ENCODE data around the gene DNAH2.

Gene DNAH2

DNA sequence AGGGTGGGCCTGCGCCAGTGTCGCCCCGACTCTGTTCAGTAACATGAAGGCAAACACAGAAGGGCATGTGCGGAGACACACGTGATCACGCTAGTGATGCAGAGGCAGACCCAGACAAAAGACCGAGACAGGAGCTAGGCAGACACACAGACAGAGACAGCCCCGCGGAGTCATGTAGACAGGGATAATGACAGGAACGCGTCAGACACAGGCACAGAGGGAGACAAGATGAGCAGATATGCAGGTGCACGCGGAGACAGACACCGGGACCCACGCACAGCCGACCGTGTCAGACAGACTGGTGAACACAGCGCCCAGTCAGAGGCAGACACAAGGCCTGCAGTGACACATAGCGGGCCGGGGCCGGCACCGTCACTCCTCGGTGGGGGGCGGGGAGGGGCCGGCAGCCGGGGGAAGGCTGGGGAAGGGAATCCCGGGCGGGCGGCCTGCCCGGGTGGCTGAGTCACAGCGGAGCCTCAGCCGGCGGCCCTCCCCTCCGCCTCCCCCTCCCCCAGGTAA is 123.9 kb downstream of the DNAH2 start:
- DNase-seq = peak; percentile 93 to 96

DNA sequence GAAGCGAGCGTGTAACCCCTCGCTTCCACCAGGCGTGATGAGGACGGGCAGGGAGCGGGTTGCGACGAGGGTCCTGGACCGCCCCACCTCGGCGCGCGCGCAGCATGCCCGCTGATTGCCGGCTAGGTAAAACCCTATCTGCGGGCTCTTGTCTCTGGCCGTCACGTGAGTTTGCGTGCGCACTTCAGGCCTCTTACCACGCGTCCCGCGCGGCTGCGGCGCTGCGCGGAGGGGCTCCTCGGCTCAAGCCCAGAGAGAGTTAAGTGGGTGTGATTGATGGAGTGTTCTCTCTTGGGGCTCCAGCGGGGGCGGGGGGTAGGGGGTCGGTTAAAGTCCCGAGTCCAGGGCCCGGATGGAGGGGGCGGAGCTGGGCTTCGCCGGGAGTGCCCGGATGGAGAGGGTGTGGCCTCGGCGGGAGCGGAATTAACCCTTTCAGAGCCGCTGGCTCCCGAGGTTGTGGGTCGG is 124.4 kb downstream of the DNAH2 start:
- DNase-seq = peak in 1 of 2 donors; percentile 86

DNA sequence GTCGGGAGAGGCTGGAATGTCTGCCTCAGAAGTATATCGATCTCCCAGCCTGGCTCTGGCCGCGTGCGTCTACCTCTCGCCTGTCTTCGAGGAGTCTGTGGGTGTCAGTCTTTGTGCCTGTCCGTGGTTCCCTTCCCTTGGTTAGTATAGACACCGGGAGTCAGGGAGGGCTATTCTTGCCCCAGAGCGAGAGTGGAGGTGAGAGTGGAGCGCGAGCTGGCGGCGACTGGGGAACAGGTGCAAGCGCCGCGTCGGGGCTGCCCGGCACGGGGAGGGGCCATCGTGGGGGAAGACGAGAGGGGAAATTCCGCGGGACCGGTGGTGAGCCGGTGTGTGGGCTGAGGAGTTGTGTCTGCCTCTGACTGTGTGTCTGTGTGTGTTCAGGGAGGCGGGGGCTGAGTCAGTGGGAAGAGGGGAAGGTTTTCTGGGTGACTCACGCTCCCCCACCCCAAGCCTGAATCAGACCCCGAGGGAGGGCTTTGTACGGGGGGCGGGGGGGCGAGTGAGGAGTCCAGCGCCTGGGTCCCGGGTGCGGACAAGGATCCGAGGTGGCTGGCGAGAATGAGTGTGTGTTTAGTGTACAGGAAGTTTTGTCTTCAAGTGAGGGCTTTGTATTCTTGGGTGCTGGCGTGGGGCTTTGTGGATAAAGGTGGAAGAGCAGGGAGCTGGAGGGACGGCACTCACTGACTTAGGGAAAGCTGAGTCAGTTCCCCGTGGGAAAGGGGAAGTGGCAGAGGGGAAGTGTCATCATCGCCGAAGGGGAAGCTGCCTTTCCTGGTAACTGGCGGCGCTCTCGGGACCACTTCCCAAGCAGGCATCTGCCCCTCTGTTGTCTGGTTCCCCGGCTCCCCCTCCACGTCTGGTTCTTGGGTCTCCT is 125.1 kb downstream of the DNAH2 start:
- DNase-seq = peak; percentile 98 to 99

DNA sequence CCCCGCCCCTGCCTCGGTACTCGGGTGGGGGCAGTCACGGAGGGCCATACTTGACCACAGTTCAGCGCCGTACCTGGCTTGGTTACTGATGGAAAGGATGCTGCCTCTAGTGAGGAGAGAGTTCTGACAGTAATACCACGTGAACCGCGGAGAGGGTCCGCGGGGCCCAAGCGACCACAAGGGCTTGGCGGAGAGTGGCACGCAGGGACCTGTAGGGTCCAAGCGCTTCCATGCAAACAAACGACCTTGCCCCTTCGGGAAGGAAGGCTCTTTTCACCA is 125.7 kb downstream of the DNAH2 start:
- no peak for DNase-seq

DNA sequence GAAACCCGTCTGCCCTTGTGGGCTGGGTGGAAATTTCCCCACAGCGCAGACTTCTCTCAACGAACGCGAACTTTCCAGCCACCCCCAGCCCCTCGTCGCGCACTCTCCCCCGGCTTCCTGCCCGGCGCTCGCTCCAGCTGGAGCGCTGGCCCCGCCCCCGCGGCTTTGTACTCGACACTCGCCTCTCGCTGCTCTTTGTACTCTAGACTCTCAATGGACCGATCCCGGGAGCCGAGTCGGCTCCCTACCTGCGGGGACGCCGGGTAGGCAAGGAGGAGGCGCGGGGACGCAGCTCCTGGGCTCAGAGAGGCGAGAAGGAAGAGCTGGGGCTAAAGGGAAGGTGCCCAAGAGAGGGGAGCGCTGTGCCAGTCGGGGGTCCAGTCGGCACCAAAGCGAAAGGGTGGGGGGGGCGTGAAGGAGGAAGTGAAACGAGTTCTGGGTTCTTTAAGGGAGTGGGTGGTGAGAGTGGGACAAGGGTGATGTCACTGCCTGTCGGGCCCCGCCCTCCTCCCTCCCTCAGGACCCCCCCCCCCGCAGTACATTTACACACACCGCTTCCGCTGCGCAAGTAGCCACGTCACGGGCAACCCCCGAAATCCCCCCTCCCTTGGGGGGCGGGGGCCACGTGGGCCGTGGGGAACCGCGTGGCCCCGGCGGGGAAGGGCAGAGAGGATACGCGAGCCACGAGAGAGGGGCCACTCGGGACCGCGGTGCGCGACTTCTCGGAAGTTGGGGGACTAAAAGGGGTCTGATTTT is 126.2 kb downstream of the DNAH2 start:
- DNase-seq = peak; percentile 95 to 97

DNA sequence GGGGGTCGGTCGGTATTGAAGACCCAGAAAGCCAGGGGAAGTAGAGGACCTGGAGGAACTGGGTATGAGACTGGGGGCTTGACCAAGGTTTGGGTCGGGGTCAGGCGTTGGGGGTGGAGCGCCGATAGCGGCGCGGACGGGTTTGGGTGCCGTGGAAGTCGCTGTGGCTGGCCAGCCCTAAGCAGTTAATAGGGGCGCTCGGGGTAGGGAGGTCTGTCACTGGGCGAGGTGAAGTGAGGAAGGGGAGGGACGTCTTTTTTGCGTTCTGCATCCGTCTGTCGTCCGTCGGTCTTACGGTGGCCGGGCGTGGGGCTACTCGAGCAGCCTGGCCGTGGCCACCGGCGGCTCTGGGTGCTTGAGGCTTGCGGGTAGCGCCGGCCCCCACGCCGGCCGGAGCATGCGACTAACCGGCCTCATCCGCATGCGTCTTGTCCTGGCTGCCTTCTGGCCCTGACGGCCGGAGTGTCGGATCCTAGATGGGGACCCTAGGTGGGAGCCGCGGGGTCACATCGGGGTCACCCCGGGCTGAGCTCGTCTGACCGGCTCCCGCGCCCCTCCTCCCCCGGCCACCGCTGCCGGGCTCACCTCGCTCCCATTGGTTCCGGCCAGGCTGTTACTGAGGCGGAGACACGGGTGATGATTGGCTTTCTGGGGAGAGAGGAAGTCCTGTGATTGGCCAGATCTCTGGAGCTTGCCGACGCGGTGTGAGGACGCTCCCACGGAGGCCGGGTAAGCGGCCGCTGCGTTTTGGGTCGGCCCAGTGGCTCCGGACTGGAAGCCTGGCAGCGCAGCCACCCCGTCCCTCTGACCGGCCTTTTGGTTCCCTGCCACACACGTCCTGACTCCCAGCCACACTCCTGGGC is 127.0 kb downstream of the DNAH2 start:
- peak; percentile 91 to 93 for DNase-seq

DNA sequence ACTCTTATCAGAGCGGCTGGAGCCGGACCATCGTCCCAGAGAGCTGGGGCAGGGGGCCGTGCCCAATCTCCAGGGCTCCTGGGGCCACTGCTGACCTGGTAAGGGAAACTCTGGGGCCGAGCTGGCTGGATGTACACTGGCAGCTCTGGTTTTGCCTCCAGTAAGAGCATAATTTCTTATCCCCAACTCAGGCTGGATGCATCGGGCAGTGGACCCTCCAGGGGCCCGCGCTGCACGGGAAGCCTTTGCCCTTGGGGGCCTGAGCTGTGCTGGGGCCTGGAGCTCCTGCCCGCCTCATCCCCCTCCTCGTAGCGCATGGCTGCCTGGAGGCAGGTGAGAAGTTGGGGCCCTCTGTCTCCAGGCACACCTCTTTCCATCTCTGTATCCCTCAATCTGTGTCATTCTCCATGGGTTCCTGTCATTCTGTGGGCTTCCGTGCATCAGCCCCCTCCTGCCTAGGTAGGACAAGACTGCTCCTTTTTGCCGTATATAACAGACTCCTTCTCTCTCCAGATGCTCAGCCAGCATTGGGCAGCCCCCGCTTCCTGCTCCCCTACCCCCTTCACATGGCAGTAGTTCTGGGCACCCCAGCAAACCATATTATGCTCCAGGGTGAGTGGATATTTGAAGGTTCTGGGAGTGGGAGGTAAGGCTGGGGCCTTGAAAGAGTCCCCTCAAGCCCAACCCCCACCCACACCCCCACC is 128.0 kb downstream of the DNAH2 start:
- no peak for DNase-seq

DNA sequence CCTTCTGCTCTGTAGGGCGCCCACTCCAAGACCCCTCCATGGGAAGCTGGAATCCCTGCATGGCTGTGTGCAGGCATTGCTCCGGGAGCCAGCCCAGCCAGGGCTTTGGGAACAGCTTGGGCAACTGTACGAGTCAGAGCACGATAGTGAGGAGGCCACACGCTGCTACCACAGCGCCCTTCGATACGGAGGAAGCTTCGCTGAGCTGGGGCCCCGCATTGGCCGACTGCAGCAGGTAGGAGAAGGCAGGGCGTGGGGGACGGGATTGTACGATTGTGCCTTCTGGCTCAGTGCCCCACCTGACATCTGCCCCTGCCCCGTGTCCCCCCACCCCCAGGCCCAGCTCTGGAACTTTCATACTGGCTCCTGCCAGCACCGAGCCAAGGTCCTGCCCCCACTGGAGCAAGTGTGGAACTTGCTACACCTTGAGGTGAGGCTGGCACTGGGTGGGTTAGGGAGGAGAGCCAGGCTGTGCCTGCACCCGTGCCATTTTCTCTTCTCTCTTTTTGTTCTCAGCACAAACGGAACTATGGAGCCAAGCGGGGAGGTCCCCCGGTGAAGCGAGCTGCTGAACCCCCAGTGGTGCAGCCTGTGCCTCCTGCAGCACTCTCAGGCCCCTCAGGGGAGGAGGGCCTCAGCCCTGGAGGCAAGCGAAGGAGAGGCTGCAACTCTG is 128.7 kb downstream of the DNAH2 start:
- DNase-seq = no peak

DNA sequence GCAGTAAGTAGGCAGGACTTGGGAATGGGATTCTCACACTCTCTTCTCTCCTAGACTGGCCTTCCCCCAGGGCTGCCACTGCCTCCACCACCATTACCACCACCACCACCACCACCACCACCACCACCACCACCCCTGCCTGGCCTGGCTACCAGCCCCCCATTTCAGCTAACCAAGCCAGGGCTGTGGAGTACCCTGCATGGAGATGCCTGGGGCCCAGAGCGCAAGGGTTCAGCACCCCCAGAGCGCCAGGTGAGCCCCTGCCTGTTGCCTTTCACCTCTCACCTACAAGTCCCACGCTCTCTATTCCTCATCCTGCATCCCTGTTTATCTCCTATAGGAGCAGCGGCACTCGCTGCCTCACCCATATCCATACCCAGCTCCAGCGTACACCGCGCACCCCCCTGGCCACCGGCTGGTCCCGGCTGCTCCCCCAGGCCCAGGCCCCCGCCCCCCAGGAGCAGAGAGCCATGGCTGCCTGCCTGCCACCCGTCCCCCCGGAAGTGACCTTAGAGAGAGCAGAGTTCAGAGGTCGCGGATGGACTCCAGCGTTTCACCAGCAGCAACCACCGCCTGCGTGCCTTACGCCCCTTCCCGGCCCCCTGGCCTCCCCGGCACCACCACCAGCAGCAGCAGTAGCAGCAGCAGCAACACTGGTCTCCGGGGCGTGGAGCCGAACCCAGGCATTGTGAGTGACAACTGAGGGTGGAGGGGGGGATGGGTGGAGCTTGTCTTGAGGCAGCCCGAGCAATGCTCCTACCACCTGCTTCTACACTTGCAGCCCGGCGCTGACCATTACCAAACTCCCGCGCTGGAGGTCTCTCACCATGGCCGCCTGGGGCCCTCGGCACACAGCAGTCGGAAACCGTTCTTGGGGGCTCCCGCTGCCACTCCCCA is 129.5 kb downstream of the DNAH2 start:
- DNase-seq = no peak

DNA sequence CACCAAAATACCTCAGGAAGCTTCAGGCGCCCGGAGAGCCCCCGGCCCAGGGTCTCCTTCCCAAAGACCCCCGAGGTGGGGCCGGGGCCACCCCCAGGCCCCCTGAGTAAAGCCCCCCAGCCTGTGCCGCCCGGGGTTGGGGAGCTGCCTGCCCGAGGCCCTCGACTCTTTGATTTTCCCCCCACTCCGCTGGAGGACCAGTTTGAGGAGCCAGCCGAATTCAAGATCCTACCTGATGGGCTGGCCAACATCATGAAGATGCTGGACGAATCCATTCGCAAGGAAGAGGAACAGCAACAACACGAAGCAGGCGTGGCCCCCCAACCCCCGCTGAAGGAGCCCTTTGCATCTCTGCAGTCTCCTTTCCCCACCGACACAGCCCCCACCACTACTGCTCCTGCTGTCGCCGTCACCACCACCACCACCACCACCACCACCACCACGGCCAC is 130.6 kb downstream of the DNAH2 start:
- no peak for DNase-seq

DNA sequence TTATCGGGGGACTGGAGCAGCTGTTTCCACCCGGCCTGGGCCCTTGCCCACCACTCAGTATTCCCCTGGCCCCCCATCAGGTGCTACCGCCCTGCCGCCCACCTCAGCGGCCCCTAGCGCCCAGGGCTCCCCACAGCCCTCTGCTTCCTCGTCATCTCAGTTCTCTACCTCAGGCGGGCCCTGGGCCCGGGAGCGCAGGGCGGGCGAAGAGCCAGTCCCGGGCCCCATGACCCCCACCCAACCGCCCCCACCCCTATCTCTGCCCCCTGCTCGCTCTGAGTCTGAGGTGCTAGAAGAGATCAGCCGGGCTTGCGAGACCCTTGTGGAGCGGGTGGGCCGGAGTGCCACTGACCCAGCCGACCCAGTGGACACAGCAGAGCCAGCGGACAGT is 131.2 kb downstream of the DNAH2 start:
- no peak for DNase-seq

DNA sequence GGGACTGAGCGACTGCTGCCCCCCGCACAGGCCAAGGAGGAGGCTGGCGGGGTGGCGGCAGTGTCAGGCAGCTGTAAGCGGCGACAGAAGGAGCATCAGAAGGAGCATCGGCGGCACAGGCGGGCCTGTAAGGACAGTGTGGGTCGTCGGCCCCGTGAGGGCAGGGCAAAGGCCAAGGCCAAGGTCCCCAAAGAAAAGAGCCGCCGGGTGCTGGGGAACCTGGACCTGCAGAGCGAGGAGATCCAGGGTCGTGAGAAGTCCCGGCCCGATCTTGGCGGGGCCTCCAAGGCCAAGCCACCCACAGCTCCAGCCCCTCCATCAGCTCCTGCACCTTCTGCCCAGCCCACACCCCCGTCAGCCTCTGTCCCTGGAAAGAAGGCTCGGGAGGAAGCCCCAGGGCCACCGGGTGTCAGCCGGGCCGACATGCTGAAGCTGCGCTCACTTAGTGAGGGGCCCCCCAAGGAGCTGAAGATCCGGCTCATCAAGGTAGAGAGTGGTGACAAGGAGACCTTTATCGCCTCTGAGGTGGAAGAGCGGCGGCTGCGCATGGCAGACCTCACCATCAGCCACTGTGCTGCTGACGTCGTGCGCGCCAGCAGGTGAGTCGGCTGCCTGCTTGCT is 131.7 kb downstream of the DNAH2 start:
- peak in 1 of 2 donors; percentile 21 for DNase-seq

DNA sequence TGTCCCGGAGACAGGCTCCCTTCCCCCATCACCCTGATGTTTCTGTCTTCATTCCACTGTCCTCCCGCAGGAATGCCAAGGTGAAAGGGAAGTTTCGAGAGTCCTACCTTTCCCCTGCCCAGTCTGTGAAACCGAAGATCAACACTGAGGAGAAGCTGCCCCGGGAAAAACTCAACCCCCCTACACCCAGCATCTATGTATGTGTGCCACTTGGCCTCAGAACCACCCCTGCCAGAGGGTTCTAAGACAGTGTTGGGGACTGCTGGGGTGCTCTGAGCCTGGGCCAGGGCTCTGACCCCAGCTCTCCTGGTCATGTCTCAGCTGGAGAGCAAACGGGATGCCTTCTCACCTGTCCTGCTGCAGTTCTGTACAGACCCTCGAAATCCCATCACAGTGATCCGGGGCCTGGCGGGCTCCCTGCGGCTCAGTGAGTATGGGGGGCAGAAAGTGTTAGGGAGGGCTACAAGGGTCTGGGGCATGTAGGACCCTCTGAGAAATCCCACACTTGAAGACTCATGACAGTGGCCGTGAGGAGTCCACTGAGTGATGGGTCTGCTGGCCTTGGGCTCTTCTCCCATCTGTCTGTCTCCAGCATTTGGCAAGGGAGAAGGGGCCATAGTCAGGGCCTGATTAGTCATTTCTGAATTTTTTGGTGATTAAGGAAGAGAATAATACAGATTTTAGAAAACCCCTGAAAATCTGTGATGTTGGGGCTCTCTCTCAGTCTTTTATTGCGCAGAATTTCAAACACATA is 132.4 kb downstream of the DNAH2 start:
- DNase-seq = no peak

DNA sequence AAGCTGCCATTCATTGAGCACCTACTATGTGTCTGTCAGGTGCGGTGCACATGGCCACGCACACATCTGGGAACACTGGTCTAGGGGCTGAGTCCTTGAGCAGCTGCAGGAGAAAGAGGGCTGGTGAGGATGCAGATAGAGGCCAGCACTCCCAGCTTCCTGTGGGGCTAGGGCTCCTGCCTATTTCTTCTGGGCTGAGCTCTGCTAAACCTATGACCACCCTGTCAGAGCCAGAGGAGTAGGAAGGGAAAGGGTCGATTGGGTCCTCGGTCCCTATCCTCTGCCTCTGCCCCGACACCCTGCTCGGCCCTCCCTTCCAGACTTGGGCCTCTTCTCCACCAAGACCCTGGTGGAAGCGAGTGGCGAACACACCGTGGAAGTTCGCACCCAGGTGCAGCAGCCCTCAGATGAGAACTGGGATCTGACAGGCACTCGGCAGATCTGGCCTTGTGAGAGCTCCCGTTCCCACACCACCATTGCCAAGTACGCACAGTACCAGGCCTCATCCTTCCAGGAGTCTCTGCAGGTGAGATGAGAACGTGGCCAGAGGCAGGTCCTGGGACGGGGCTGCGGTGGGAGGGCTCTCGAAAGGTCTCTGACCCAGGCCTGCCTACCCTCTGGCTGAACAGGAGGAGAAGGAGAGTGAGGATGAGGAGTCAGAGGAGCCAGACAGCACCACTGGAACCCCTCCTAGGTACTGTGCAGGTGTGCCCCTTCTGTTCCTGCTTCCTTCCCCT is 133.3 kb downstream of the DNAH2 start:
- peak in 1 of 2 donors; percentile 16 for DNase-seq

DNA sequence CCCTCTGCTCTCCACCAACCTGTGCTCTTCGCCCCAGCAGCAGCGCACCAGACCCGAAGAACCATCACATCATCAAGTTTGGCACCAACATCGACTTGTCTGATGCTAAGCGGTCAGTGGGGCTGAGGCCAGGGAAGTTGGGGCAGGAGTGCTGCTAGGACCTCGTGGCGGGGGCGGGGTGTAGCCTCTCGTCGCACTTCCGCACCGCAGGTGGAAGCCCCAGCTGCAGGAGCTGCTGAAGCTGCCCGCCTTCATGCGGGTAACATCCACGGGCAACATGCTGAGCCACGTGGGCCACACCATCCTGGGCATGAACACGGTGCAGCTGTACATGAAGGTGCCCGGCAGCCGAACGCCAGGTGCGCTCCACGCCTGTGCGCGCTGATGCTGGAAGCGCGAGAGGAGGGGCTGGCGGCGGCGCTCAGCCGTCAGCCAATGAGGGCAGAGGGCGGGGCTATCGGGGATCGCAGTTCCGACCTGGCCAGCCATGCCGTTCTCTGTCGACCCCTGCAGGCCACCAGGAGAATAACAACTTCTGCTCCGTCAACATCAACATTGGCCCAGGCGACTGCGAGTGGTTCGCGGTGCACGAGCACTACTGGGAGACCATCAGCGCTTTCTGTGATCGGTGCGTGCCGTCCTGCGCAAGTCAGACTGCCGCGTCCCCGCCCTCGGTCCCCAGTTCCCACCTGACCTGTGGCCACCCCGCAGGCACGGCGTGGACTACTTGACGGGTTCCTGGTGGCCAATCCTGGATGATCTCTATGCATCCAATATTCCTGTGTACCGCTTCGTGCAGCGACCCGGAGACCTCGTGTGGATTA is 134.1 kb downstream of the DNAH2 start:
- peak; percentile 94 to 95 for DNase-seq

DNA sequence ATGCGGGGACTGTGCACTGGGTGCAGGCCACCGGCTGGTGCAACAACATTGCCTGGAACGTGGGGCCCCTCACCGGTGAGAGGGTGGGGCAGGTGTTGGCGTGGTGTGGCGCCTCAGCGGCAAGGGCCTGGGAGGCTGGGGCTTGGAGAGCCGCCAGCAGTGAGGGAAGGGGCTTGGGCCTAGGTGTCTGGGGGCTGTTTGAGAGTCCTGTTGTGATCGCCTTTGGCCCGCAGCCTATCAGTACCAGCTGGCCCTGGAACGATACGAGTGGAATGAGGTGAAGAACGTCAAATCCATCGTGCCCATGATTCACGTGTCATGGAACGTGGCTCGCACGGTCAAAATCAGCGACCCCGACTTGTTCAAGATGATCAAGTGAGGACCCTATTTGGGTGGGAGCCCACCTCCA is 134.7 kb downstream of the DNAH2 start:
- DNase-seq = no peak

DNA sequence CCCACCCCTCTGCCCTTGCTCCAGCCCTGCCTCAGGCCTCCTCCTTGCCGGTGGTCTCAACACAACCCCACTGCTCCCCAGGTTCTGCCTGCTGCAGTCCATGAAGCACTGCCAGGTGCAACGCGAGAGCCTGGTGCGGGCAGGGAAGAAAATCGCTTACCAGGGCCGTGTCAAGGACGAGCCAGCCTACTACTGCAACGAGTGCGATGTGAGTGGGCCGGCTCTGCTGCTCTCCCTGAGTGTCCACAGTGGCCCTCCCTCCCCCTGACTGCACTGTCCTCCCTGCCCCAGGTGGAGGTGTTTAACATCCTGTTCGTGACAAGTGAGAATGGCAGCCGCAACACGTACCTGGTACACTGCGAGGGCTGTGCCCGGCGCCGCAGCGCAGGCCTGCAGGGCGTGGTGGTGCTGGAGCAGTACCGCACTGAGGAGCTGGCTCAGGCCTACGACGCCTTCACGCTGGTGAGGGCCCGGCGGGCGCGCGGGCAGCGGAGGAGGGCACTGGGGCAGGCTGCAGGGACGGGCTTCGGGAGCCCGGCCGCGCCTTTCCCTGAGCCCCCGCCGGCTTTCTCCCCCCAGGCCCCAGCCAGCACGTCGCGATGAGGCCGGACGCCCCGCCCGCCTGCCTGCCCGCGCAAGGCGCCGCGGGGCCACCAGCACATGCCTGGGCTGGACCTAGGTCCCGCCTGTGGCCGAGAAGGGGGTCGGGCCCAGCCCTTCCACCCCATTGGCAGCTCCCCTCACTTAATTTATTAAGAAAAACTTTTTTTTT is 135.6 kb downstream of the DNAH2 start:
- DNase-seq = peak in 1 of 2 donors; percentile 35

Data from CD4-positive, alpha-beta T cell treated with Interleukin-1 beta for 1 hour (primary cell).